Gastrocnemius medialis (tissue), 4 donors: ENCODE data around the gene PDZRN4.

Experiments used
- POLR2A ChIP-seq, 2 donors: fragments of 450-650 bp; IDR thresholded peaks; one replicate each; pipeline ENCODE4 v1.6.1; 2017; ENCODE audit warnings: antibody characterized with exemption in 2 of 2, mild to moderate bottlenecking in 2 of 2, moderate library complexity in 2 of 2
- TF ChIP-seq, protein P1 (sequence below), 5 experiments: fragments of 450-650 bp in 3 of 5; fragments of 200-600 bp in 2 of 5; sonication (generic) in 2 of 5; IDR thresholded peaks in 4 of 5; conservative IDR thresholded peaks in 1 of 5; 1 replicate in 4 of 5; 2 replicates in 1 of 5; pipeline ENCODE4 v1.5.1; 2016 to 2019; ENCODE audit warnings: antibody characterized with exemption in 5 of 5, mild to moderate bottlenecking in 3 of 5, moderate library complexity in 3 of 5

- TF ChIP-seq, protein P1, sequence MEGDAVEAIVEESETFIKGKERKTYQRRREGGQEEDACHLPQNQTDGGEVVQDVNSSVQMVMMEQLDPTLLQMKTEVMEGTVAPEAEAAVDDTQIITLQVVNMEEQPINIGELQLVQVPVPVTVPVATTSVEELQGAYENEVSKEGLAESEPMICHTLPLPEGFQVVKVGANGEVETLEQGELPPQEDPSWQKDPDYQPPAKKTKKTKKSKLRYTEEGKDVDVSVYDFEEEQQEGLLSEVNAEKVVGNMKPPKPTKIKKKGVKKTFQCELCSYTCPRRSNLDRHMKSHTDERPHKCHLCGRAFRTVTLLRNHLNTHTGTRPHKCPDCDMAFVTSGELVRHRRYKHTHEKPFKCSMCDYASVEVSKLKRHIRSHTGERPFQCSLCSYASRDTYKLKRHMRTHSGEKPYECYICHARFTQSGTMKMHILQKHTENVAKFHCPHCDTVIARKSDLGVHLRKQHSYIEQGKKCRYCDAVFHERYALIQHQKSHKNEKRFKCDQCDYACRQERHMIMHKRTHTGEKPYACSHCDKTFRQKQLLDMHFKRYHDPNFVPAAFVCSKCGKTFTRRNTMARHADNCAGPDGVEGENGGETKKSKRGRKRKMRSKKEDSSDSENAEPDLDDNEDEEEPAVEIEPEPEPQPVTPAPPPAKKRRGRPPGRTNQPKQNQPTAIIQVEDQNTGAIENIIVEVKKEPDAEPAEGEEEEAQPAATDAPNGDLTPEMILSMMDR (IDR thresholded peaks at IDR 0.05 in 4 of 5, conservative IDR thresholded peaks at IDR 0.05 in 1 of 5), result no peak
- TF ChIP-seq POLR2A (IDR thresholded peaks at IDR 0.05), result no peak
Measured at GRCh38 chr12:41356181-41356580, 168.1 kb downstream of the PDZRN4 start.
